Measurements from ENCODE around the gene TAGAP.

DNA sequence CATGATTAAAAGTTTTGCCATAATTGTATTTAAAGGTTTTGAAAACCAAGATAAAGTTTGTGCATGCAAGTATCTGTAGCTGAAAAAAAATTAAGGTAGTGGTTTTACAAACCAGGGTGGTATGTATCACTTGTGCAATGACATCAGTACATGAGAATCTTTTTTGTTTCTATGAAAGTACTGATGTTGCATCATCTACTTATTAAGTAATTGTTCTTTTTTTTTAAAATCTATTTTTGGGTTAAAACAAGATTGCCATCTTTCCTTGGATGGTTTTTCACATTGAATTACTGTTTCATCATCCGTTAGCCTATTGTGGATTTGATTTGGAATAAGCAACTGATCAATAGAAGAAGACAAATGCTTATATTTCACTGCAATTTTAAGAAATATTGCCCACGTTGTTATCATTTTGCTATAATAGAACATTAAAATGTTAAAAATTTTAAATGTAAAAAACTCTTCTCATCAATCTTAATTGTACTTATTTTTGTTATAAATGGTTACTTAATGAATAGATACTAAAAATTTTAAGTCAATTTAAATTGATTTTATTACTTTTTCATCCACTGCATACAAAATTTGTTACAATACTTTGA is 39.8 kb upstream of the TAGAP start:
- TF ChIP-seq, protein P1, sequence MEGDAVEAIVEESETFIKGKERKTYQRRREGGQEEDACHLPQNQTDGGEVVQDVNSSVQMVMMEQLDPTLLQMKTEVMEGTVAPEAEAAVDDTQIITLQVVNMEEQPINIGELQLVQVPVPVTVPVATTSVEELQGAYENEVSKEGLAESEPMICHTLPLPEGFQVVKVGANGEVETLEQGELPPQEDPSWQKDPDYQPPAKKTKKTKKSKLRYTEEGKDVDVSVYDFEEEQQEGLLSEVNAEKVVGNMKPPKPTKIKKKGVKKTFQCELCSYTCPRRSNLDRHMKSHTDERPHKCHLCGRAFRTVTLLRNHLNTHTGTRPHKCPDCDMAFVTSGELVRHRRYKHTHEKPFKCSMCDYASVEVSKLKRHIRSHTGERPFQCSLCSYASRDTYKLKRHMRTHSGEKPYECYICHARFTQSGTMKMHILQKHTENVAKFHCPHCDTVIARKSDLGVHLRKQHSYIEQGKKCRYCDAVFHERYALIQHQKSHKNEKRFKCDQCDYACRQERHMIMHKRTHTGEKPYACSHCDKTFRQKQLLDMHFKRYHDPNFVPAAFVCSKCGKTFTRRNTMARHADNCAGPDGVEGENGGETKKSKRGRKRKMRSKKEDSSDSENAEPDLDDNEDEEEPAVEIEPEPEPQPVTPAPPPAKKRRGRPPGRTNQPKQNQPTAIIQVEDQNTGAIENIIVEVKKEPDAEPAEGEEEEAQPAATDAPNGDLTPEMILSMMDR (IDR thresholded peaks at IDR 0.05), result no peak
- TF ChIP-seq POLR2A (IDR thresholded peaks at IDR 0.05) (no peak), EP300 (IDR thresholded peaks at IDR 0.05) (no peak), POLR2AphosphoS5 (IDR thresholded peaks at IDR 0.05) (no peak)

Data from suprapubic skin (tissue), 4 donors.